Thymus (tissue), 11 donors: ENCODE results near the gene CDH4. TPM values are rescaled to one million over a fixed set of nuclear protein-coding genes. Genes with fewer than 3 reads are reported as not detected.

Experiments
- DNase-seq, 9 donors: peaks; one replicate each; pipeline ENCODE4 v3.0.0-alpha.2; 2013; ENCODE audit warnings: low spot score in 9 of 9, low read depth in 6 of 9, missing footprints in 1 of 9
- H3K27ac ChIP-seq, 2 donors: one replicate each; pipeline ENCODE4 v1.5.1; 2013; ENCODE audit warnings: control low read depth in 1 of 2, low read depth in 1 of 2, low read length in 1 of 2, mild to moderate bottlenecking in 1 of 2, moderate library complexity in 1 of 2
- H3K27me3 ChIP-seq, 2 donors: one replicate each; pipeline ENCODE4 v1.5.1; 2013; ENCODE audit warnings: low read length in 1 of 2; ENCODE audit not compliant: control insufficient read depth in 2 of 2, insufficient read depth in 1 of 2
- H3K36me3 ChIP-seq, 2 donors: one replicate each; pipeline ENCODE4 v1.5.1; 2013; ENCODE audit warnings: low read length in 1 of 2, mild to moderate bottlenecking in 1 of 2, moderate library complexity in 1 of 2; ENCODE audit not compliant: control insufficient read depth in 2 of 2, insufficient read depth in 2 of 2
- H3K4me1 ChIP-seq, 2 donors: one replicate each; pipeline ENCODE4 v1.5.1; 2013; ENCODE audit warnings: low read length in 2 of 2; ENCODE audit not compliant: control insufficient read depth in 2 of 2, insufficient read depth in 2 of 2
- H3K4me3 ChIP-seq, 2 donors: one replicate each; pipeline ENCODE4 v1.5.1; 2013; ENCODE audit warnings: low read length in 2 of 2, control low read depth in 1 of 2, mild to moderate bottlenecking in 1 of 2
- H3K9me3 ChIP-seq, 2 donors: one replicate each; pipeline ENCODE4 v1.5.1; 2013; ENCODE audit warnings: low read length in 1 of 2, mild to moderate bottlenecking in 1 of 2; ENCODE audit not compliant: control insufficient read depth in 2 of 2, insufficient read depth in 1 of 2
- WGBS: extraction: QIAGEN DNeasy Blood & Tissue Kit; methylation state at CpG from one replicate; pipeline ENCODE4 v1.1.7; 2013; 5-methylcytosine and 5-hydroxymethylcytosine counted together
- polyA plus RNA-seq: library from polyadenylated mRNA; stranded (reverse); fragments of 200-250 nt; gene quantifications from one replicate; pipeline ENCODE4 v1.2.3, GENCODE V29; 2013
- total RNA-seq: library from RNA; stranded (reverse); fragments of 120-200 nt; gene quantifications from one replicate; pipeline ENCODE4 v1.2.4, GENCODE V29; 2013
- donor health status: healthy.

CDH4 gene
- total and polyA plus RNA-seq, 2 donors = 0.34 to 0.61 TPM

GRCh38 chr20:61551401-61551800 is 299.3 kb downstream of the CDH4 start:
- Histone ChIP-seq H3K4me3 (no peak overlapping the region), H3K27me3 (no peaks in the 10 kb centered on the region), H3K36me3 (no peaks in the 10 kb centered on the region), H3K9me3 (peaks cover 0 to 4% of the 10 kb centered on the region in 2 donors), H3K4me1 (no peaks in the 10 kb centered on the region), H3K27ac (no peak overlapping the region)
- 89% methylated on average over 2 of the region's 2 CpGs for WGBS
- no peak for DNase-seq

- Histone ChIP-seq H3K9me3 (peaks cover 0 to 5% of the 10 kb centered on the region in 2 donors), H3K27ac (no peak overlapping the region), H3K27me3 (no peaks in the 10 kb centered on the region), H3K4me1 (no peaks in the 10 kb centered on the region), H3K36me3 (no peaks in the 10 kb centered on the region), H3K4me3 (no peak overlapping the region)
- WGBS = 86% methylated on average over 10 of the region's 10 CpGs
- DNase-seq = no peak
These were observed 302.6 kb downstream of the CDH4 start for GRCh38 chr20:61554617-61555016.

- H3K27ac ChIP-seq = no peak overlapping the region
- WGBS = 91% methylated on average over 6 of the region's 6 CpGs
- no peaks in the 10 kb centered on the region for H3K36me3 ChIP-seq
- DNase-seq = no peak
- H3K4me1 ChIP-seq = no peaks in the 10 kb centered on the region
- H3K27me3 ChIP-seq = no peaks in the 10 kb centered on the region
- H3K9me3 ChIP-seq = peaks cover 0 to 3% of the 10 kb centered on the region in 2 donors
- no peak overlapping the region for H3K4me3 ChIP-seq
These were observed 303.5 kb downstream of the CDH4 start for GRCh38 chr20:61555566-61555965.

- no peak overlapping the region for H3K4me3 ChIP-seq
- H3K4me1 ChIP-seq = no peaks in the 10 kb centered on the region
These were observed 304.1 kb downstream of the CDH4 start for GRCh38 chr20:61556111-61556510.

GRCh38 chr20:61556673-61557072 is 304.6 kb downstream of the CDH4 start:
- WGBS = 95% methylated on average over 13 of the region's 13 CpGs

More at GRCh38 chr20:61556111-61556510, 304.1 kb downstream of the CDH4 start:
- 91% methylated on average over 3 of the region's 3 CpGs for WGBS
- H3K27ac ChIP-seq = no peak overlapping the region
- no peak for DNase-seq
- no peaks in the 10 kb centered on the region for H3K27me3 ChIP-seq
- peaks cover 0 to 5% of the 10 kb centered on the region in 2 donors for H3K9me3 ChIP-seq
- H3K36me3 ChIP-seq = no peaks in the 10 kb centered on the region

GRCh38 chr20:61557621-61558020 is 305.6 kb downstream of the CDH4 start:
- peaks cover 0 to 5% of the 10 kb centered on the region in 2 donors for H3K9me3 ChIP-seq
- DNase-seq = no peak
- H3K4me1 ChIP-seq = no peaks in the 10 kb centered on the region
- H3K4me3 ChIP-seq = no peak overlapping the region
- H3K27me3 ChIP-seq = no peaks in the 10 kb centered on the region
- no peak overlapping the region for H3K27ac ChIP-seq
- no peaks in the 10 kb centered on the region for H3K36me3 ChIP-seq
- WGBS = 96% methylated on average over 17 of the region's 17 CpGs

More at GRCh38 chr20:61556673-61557072, 304.6 kb downstream of the CDH4 start:
- Histone ChIP-seq H3K27me3 (no peaks in the 10 kb centered on the region), H3K4me3 (no peak overlapping the region), H3K27ac (no peak overlapping the region), H3K36me3 (no peaks in the 10 kb centered on the region), H3K9me3 (peaks cover 0 to 5% of the 10 kb centered on the region in 2 donors), H3K4me1 (no peaks in the 10 kb centered on the region)
- no peak for DNase-seq

- Histone ChIP-seq H3K4me1 (no peaks in the 10 kb centered on the region), H3K36me3 (no peaks in the 10 kb centered on the region), H3K27ac (no peak overlapping the region), H3K4me3 (no peak overlapping the region), H3K27me3 (no peaks in the 10 kb centered on the region), H3K9me3 (peaks cover 0 to 5% of the 10 kb centered on the region in 2 donors)
- DNase-seq = no peak
- WGBS = 89% methylated on average over 10 of the region's 10 CpGs
These were observed 306.7 kb downstream of the CDH4 start for GRCh38 chr20:61558726-61559125.

GRCh38 chr20:61559706-61560315 is 307.8 kb downstream of the CDH4 start:
- Histone ChIP-seq H3K27me3 (no peaks in the 10 kb centered on the region), H3K4me3 (no peak overlapping the region), H3K27ac (no peak overlapping the region), H3K4me1 (no peaks in the 10 kb centered on the region), H3K9me3 (peaks cover 0 to 5% of the 10 kb centered on the region in 2 donors), H3K36me3 (no peaks in the 10 kb centered on the region)
- no peak for DNase-seq
- WGBS = 92% methylated on average over 19 of the region's 19 CpGs

- Histone ChIP-seq H3K9me3 (peaks cover 0 to 5% of the 10 kb centered on the region in 2 donors), H3K27me3 (no peaks in the 10 kb centered on the region), H3K4me1 (no peaks in the 10 kb centered on the region), H3K36me3 (no peaks in the 10 kb centered on the region), H3K27ac (no peak overlapping the region), H3K4me3 (no peak overlapping the region)
- whole genome bisulfite sequencing = 85% methylated on average over 15 of the region's 15 CpGs
- no peak for DNase-seq
These were observed 308.3 kb downstream of the CDH4 start for GRCh38 chr20:61560361-61560853.
